GM21528 (cell line): ENCODE results near the gene MGLL.
"Not testable (repeated sequence)": the region's sequence is repeated elsewhere in the genome, so short reads cannot be mapped to it uniquely, and the experiment has no call there.

ENCODE experiments used
- ATAC-seq: cut with Tn5 transposase; IDR thresholded peaks from one replicate; pipeline ENCODE4 v1.9.1; 2021; ENCODE audit warnings: mild to moderate bottlenecking, moderate library complexity; ENCODE audit not compliant: unreplicated experiment, low FRiP score

The MGLL gene

DNA sequence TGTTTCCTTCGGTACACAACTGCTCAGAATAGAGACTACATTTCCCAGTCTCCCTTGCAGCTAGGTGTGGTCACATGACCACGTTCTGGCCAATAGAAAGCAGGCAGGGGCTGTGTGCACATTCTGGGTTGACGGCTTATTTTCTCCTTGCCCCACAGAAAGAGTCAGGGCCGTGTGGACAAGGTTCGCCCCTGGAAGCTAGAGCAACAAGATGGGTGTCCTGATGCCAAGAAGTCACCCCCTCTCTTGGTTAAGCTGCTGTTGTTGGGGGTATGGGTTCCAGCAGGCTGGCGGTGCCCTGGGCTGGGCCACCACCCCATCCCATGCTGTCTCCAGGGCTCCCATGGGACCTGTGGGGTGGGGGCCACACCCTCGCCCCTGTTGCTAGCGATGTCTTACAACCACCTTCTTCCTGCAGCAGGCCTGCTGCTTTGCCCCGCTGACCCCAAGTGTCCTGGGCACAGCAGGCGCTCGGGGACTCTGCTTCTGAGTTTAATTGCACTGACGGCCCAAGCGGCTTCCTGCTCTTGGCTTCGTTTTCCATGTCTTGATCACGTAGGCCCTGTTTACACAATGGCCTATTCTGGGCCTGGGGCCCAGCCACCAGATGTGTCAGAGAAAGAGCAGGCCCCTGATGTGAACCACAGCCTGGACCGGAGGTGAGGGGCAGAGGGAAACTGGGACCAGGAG lies 124.6 kb downstream of the MGLL start:
- peak; percentile 57 for ATAC-seq

- ATAC-seq: no peak
Observed at GRCh38 chr3:127694467-127695215, 127.7 kb downstream of the MGLL start.

DNA sequence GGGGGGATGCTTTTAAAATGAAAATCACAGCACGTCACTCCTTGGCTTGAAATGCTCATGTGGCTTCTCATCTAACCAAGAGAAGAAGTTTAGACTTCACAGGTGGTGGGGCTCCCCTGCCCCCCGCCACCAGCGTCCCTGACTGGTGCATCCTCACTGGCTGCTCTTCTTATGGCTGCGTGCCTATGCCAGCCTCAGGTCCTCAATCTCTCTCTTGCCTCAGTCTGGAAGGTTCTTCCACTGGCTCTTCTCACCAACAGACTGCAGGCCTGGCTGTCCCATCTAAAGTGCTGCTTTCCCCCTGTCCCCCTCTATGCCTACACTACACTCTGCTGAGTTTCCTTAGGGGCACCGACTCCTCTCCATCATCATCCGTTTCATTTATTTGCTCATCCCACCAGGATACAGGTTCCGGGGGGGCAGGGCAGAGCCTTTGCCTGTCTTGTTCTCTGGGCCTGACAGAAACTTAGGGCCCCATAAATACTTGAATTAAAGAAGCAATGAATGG lies 128.9 kb downstream of the MGLL start:
- no peak for ATAC-seq

DNA sequence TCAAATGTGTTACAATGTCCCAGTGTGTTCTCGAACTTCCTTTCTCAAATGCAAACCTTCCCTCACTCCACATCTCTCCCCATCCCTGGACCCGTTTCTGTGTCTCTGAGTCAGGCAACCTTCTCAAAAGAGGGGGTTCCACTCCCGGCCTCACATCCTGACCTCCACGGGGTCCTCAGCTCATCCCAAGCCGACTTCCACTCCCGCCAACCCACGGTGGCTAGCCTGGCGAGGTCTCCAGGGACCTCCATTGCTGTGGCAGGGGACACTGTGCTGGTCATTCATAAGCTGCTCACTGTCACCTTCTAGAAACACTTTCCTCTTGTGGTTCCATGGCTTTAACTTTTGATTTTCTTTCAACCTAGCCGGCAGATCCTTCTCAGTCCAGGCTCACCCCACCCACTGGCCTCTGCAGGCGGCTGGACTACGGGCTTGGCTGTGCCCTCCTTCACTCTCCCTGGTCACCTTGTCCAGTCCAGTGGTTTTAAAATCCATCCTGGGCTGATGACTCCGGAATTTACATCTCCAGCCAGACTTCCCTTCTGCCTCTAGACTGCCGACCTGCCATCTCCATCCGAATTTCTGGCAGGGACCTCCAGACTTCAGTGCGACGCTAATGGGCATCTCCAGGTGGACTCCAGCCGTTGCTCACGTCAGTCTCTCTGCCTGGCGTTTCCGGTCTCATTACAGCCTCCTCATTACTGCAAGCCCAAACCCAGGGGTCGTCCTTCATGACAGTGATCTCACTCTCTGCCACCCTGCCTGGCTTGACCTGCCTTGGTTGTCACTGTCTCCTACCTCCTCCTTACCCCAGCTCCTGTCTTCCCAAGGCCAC lies 129.6 kb downstream of the MGLL start:
- no peak for ATAC-seq

GRCh38 chr3:127691974-127692373 lies 130.3 kb downstream of the MGLL start:
- no peak for ATAC-seq

GRCh38 chr3:127691489-127691888 lies 130.8 kb downstream of the MGLL start:
- ATAC-seq: no peak

GRCh38 chr3:127690823-127691452 lies 131.4 kb downstream of the MGLL start:
- no peak for ATAC-seq

DNA sequence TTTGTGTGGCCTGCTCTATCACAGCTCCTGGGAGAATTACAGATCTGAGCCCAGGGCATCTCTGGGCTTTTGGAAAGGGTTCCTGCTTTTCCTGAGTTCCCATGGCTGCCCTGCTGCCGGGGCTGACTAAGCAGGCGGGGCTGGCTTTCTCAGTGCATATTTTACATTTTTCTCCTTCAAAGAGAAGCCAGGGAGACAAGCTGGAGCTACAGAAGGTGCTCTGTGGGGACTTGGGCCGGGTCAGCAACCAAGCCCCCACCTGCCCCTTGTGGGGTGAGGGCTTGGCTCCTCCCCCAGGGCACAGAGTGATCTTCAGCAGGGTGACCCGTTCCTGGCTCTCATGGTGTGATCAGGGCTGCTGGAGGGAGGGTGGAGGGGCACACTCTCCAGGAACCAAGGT lies 132.2 kb downstream of the MGLL start:
- no peak for ATAC-seq

DNA sequence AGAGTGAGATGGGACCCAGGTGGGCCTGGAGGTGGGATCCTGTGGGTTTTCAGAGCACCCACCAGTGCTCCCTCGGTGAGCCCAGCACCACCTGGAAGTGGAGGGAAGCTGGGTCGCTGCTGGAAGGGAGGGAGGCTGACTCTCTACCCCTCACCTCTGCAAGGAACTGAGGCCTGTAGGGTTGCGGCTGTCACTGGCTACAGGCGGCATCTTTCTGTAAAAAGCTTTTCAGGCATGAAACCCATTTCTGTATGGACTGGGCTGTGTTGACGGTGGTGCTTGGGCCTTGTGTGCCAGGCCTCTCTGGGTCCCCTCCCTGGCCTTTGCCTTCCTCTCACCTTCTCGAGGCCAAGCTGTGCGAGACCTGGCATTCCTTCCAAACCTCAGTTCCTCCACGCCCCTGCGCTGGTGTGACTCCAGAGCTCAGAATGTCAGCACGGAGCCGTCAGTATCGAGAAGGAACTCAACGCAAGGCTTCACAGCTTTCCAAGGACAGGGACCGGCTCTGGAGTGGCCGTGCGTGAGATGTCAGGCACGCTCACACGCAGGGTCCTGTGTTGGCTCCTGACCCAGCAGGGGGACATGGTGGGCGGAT lies 133.0 kb downstream of the MGLL start:
- ATAC-seq: no peak

GRCh38 chr3:127688416-127689265 lies 133.7 kb downstream of the MGLL start:
- no peak for ATAC-seq

GRCh38 chr3:127688022-127688415 lies 134.3 kb downstream of the MGLL start:
- no peak for ATAC-seq

- ATAC-seq: no peak
Observed at GRCh38 chr3:127687228-127687737, 135.0 kb downstream of the MGLL start.

DNA sequence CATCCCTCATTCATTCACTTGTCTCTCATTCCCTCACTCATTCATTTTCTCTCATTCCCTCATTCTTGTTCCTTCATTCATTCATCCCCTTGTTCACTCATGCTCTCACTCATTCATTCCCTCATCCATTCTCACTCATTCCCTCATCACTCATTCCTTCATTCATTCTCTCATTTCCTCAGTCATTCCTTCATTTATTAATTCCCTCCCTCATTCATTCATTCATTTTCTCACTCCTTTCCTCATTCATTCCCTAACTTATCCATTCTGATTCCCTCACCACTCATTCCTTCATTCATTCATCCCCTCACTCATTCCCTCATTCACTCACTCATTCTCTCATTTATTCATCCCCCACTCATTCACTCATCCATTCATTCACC lies 135.8 kb downstream of the MGLL start:
- ATAC-seq: no peak

- no peak for ATAC-seq
Observed at GRCh38 chr3:127685708-127686511, 136.4 kb downstream of the MGLL start.

GRCh38 chr3:127684871-127685707 lies 137.2 kb downstream of the MGLL start:
- ATAC-seq: no peak

DNA sequence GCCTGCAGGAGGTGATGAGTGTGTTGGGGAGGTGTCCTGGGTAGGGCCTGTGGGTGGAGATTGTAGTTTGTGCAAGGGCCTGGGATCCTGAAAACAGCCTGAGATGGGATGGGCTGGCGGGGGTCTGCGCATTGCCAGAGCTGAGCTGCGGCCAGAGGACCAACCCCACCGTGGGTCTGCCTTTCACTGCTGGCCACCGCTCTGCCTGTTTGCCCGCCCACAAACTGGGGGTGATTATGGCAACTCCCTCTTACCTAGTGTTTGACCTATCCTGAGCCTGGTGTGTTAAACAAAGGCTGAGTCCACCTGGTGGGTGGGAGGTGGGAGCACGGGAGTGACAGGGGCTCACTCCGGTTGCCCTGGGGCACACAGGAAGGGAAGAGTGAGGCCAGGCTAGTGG lies 139.8 kb downstream of the MGLL start:
- no peak for ATAC-seq

DNA sequence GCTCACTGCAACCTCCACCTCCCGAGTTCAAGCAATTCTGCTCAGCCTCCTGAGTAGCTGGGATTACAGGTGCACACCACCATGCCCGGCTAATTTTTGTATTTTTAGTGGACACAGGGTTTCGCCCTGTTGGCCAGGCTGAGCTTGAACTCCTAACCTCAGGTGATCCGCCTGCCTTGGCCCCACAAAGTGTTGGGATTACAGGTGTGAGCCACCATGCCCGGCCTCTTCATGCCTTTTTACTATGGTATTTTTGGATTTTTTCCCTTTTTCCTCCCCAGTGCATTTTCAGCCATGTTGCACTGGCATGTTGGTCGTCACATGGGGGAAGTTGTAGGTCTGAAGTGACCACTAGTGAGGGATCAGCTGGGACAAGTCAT lies 140.2 kb downstream of the MGLL start:
- not testable (repeated sequence) for ATAC-seq
